Endothelial cell of umbilical vein (primary cell): ENCODE measurements around the gene GALNT2. TPM values are rescaled to one million over a fixed set of nuclear protein-coding genes. Genes with fewer than 3 reads are reported as not detected.

Source experiments
- BruUV-seq: library from RNA; stranded (reverse); fragments of 400-500 nt; replicated peaks from 2 replicates; lab custom pipeline; 2021; lab: Mats Ljungman, UMichigan
- CTCF ChIA-PET: fragments of 300-600, 350-600 bp; sonication (Branson Sonifier 250); formaldehyde crosslinking; loops from one replicate; lab custom pipeline; 2021; ENCODE audit warnings: antibody characterized with exemption, inconsistent platforms; lab: Charles Lee
- POLR2A ChIA-PET: fragments of 300-600, 350-600 bp; sonication (Branson Sonifier 250); formaldehyde crosslinking; loops from one replicate; lab custom pipeline; 2021; ENCODE audit warnings: antibody characterized with exemption, inconsistent platforms; lab: Charles Lee
- DNase-seq: peaks from one replicate; pipeline ENCODE4 v3.0.0-alpha.2; 2011; ENCODE audit warnings: low read depth, low spot score
- FAIRE-seq: peaks from 2 replicates; lab custom pipeline; 2011; peaks lifted over from hg19 to GRCh38; lab: Jason Lieb, UNC
- H2AFZ ChIP-seq: 2 replicates; pipeline ENCODE4 v1.6.0; 2012; ENCODE audit warnings: low read depth, low read length, control low read depth, inconsistent platforms
- H3K27ac ChIP-seq: 2 replicates; pipeline ENCODE4 v1.5.1; 2011; ENCODE audit warnings: low read depth, mild to moderate bottlenecking, control low read depth, low read length, moderate library complexity; ENCODE audit not compliant: insufficient read depth
- H3K27me3 ChIP-seq, 2 experiments: 2 replicates each; pipeline versions ENCODE4 v1.6.0 to v1.6.1; 2011; ENCODE audit warnings: low read length in 2 of 2, mixed read lengths in 1 of 2; ENCODE audit not compliant: control insufficient read depth in 2 of 2, insufficient read depth in 2 of 2
- H3K36me3 ChIP-seq, 2 experiments: 2 replicates in 1 of 2; 3 replicates in 1 of 2; pipeline ENCODE4 v1.5.1; 2011; ENCODE audit warnings: low read length in 2 of 2, mild to moderate bottlenecking in 1 of 2, moderate library complexity in 1 of 2; ENCODE audit not compliant: control insufficient read depth in 2 of 2, insufficient read depth in 2 of 2; ENCODE audit errors: extremely low read depth in 1 of 2
- H3K4me1 ChIP-seq: 3 replicates; pipeline ENCODE4 v1.5.1; 2011; ENCODE audit warnings: mild to moderate bottlenecking, low read length; ENCODE audit not compliant: control insufficient read depth, insufficient read depth; ENCODE audit errors: extremely low read depth
- H3K4me2 ChIP-seq: 2 replicates; pipeline ENCODE4 v1.6.1; 2011; ENCODE audit warnings: low read length, control low read depth, mixed read lengths; ENCODE audit not compliant: insufficient read depth
- H3K4me3 ChIP-seq, 3 experiments: fragments of 200-600 bp in 1 of 3; sonication (generic), shearing (Covaris generic) in 1 of 3; replicated peaks in 1 of 3; 2 replicates each; pipeline ENCODE4 v1.5.1; 2011 to 2016; ENCODE audit warnings: control low read depth in 3 of 3, low read length in 3 of 3, mild to moderate bottlenecking in 2 of 3, inconsistent platforms in 1 of 3, low read depth in 1 of 3, moderate library complexity in 1 of 3; ENCODE audit not compliant: insufficient read depth in 1 of 3
- H3K79me2 ChIP-seq: 2 replicates; pipeline ENCODE4 v1.6.0; 2012; ENCODE audit warnings: low read length, inconsistent platforms; ENCODE audit not compliant: control insufficient read depth, insufficient read depth
- H3K9ac ChIP-seq: replicated peaks from 2 replicates; pipeline ENCODE3; 2011; ENCODE audit warnings: low read length, control low read depth; ENCODE audit not compliant: insufficient read depth; ENCODE audit errors: extremely low read depth
- H3K9me1 ChIP-seq: replicated peaks from 3 replicates; pipeline ENCODE4 v1.6.0; 2011; ENCODE audit warnings: mild to moderate bottlenecking, low read length; ENCODE audit not compliant: control insufficient read depth, insufficient read depth; ENCODE audit errors: extremely low read depth
- H3K9me3 ChIP-seq: replicated peaks from 2 replicates; pipeline ENCODE4 v1.5.1; 2012; ENCODE audit warnings: low read length, inconsistent platforms; ENCODE audit not compliant: control insufficient read depth, insufficient read depth
- H4K20me1 ChIP-seq: replicated peaks from 2 replicates; pipeline ENCODE3; 2011; ENCODE audit warnings: mild to moderate bottlenecking, low read length; ENCODE audit not compliant: control insufficient read depth, insufficient read depth; ENCODE audit errors: extremely low read depth
- CTCF ChIP-seq, 2 donors: IDR thresholded peaks; 1 replicate in 1 of 2; 2 replicates in 1 of 2; pipeline ENCODE4 v1.5.1; 2011; ENCODE audit warnings: low read length in 2 of 2, mild to moderate bottlenecking in 2 of 2, moderate library complexity in 2 of 2, control low read depth in 1 of 2, inconsistent platforms in 1 of 2, low read depth in 1 of 2; ENCODE audit not compliant: insufficient read depth in 1 of 2; ENCODE audit errors: extremely low read depth in 1 of 2
- EZH2 ChIP-seq: IDR thresholded peaks from 2 replicates; pipeline ENCODE4 v1.6.1; 2012; ENCODE audit warnings: borderline replicate concordance, low read depth, mild to moderate bottlenecking, moderate library complexity, low read length, inconsistent platforms; ENCODE audit not compliant: severe bottlenecking
- FOS ChIP-seq: IDR thresholded peaks from 2 replicates; pipeline ENCODE4 v1.6.1; 2011; ENCODE audit warnings: mild to moderate bottlenecking, low read length, moderate library complexity, borderline replicate concordance; ENCODE audit not compliant: insufficient read depth
- GATA2 ChIP-seq: IDR thresholded peaks from 2 replicates; pipeline ENCODE4 v1.7.0; 2011; ENCODE audit warnings: low read depth, mild to moderate bottlenecking, moderate library complexity, mixed read lengths, low read length; ENCODE audit not compliant: insufficient read length, insufficient read depth
- JUN ChIP-seq: IDR thresholded peaks from 2 replicates; pipeline ENCODE4 v1.6.1; 2011; ENCODE audit warnings: borderline replicate concordance, low read depth; ENCODE audit not compliant: insufficient read length, insufficient read depth
- MAX ChIP-seq: IDR thresholded peaks from 2 replicates; pipeline ENCODE4 v1.6.1; 2011; ENCODE audit not compliant: insufficient read depth, insufficient read length
- MYC ChIP-seq: IDR thresholded peaks from one replicate; pipeline ENCODE4 v1.6.1; 2011; ENCODE audit warnings: mild to moderate bottlenecking, low read depth, low read length
- POLR2A ChIP-seq: IDR thresholded peaks from 2 replicates; pipeline ENCODE4 v1.6.1; 2012; ENCODE audit warnings: low read depth, mild to moderate bottlenecking, control low read depth, low read length
- POLR2AphosphoS5 ChIP-seq: IDR thresholded peaks from 2 replicates; pipeline ENCODE4 v1.6.1; 2012; ENCODE audit warnings: low read depth, mild to moderate bottlenecking, control low read depth, low read length, moderate library complexity; ENCODE audit not compliant: insufficient read depth
- dilution Hi-C: fragments of 300-500 bp; cut with MboI; formaldehyde crosslinking; loops from one replicate; pipeline ENCODE4 v1.15.0; 2019; ENCODE audit warnings: low sequenced_read_pairs; ENCODE audit not compliant: extremely low pct_ligation_motif_present
- intact Hi-C: fragments of 100-400 bp; cut with micrococcal nuclease; formaldehyde crosslinking; loops from one replicate; pipeline ENCODE4 v1.10.0; 2022
- polyA plus RNA-seq, 4 experiments: library from polyadenylated mRNA; depleted of rRNA in 3 of 4; stranded (reverse) in 3 of 4; unstranded in 1 of 4; fragments of >200 nt; gene quantifications; 2 replicates each; pipeline versions ENCODE4 v1.2.1 to v1.2.3, GENCODE V29; 2011 to 2012; ENCODE audit warnings: missing spikeins in 1 of 4
- total RNA-seq: library from RNA; stranded (reverse); gene quantifications from 2 replicates; pipeline ENCODE4 v1.2.3, GENCODE V29; 2021

The GALNT2 gene
- total and polyA plus RNA-seq, 2 donors (not counting 3 experiments of a cell fraction or from before 2014, with no cell fraction given) = 56.3 to 77.5 TPM

- intact Hi-C loops (no loop called here), dilution Hi-C loops (no loop called here)
- Histone ChIP-seq H3K79me2 (no peaks in the 10 kb centered on the region), H2AFZ (no peak overlapping the region), H3K27me3 (no peaks in the 10 kb centered on the region), H3K36me3 (no peaks in the 10 kb centered on the region), H3K9ac (no peak overlapping the region), H4K20me1 (no peaks in the 10 kb centered on the region), H3K9me1 (no peaks in the 10 kb centered on the region), H3K9me3 (no peaks in the 10 kb centered on the region), H3K4me2 (no peak overlapping the region), H3K4me1 (no peaks in the 10 kb centered on the region), H3K4me3 (no peak overlapping the region), H3K27ac (no peak overlapping the region)
- ChIA-PET CTCF (no interaction called here), POLR2A (no interaction called here)
- FAIRE-seq (no peak), DNase-seq (no peak)
- TF ChIP-seq POLR2AphosphoS5 = no peak
- TF ChIP-seq MYC = no peak
- no peak for TF ChIP-seq JUN
- no peak for TF ChIP-seq FOS
- TF ChIP-seq EZH2 = no peak
- no peak for TF ChIP-seq CTCF (IDR thresholded peaks at IDR 0.05; ENCODE audit: extremely low read depth in 1 of 2, insufficient read depth in 1 of 2, low read depth in 1 of 2, low read length in 2 of 2)
- no peak for TF ChIP-seq POLR2A
- TF ChIP-seq MAX = no peak
- no peak for TF ChIP-seq GATA2
- no TSS peak for BruUV-seq
Measured at GRCh38 chr1:230028602-230029223, 38.3 kb upstream of the GALNT2 start.
